ENCODE measurements around the gene SIN3A. TPM values are rescaled to one million over a fixed set of nuclear protein-coding genes. Genes with fewer than 3 reads are reported as not detected.

SIN3A gene
- total and polyA plus RNA-seq, 9 of the 15 experiments (the other 6 are each of a cell fraction or from before 2014, with no cell fraction given): 11.1 to 70.3 (median 25.3) TPM

DNA sequence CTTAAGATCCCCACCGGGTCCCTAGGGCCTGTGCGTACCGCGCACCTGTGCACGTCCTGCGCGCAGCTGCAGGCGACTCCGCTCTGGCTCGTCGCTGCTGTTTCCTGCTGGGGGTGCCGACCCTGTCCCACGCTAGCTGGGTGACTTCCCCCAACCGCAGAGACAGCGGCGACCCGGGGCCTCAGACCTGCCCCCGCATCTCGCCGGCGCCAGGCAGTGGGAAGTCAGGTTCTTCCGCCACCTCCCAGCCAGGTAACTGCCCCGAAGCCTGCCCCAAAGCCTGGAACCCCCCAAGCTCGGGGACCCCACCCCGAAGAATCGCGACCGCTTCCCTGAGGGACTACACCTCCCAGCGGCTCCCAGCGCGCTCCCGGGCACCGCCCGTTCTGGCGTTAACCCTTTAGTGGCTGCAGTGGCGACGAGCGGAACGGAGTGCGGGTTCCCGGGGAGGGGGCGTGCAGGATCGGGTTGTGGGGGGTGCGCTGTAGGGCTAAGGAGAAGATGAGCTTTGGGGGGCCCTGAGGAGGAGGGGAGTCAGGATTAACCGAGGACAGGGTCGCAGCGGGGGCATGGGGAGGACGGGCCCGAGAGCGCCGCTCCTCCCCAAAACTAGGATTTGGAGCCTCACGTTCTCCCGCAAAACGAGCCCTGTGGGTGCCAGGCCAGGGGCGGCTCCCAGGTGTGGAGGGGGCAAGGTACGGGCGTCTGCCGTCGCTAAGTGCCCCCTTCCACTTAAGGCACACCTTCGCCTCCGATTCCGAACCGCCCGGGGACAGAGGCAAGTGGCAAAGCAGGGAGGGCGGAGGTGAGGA lies 104.1 kb downstream of the SIN3A start (continued):
- TF ChIP-seq, protein P1, sequence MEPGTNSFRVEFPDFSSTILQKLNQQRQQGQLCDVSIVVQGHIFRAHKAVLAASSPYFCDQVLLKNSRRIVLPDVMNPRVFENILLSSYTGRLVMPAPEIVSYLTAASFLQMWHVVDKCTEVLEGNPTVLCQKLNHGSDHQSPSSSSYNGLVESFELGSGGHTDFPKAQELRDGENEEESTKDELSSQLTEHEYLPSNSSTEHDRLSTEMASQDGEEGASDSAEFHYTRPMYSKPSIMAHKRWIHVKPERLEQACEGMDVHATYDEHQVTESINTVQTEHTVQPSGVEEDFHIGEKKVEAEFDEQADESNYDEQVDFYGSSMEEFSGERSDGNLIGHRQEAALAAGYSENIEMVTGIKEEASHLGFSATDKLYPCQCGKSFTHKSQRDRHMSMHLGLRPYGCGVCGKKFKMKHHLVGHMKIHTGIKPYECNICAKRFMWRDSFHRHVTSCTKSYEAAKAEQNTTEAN (CRISPR knock-in tag; IDR thresholded peaks at IDR 0.05): no peak
- TF ChIP-seq SUPT5H (IDR thresholded peaks at IDR 0.05) (0 out of 2 replicates have a peak, but pooled peaks have one; percentile 31), RBM25 (IDR thresholded peaks at IDR 0.05; ENCODE audit: low read depth, low read length, severe bottlenecking) (no peak), ZNF551 (CRISPR knock-in tag; IDR thresholded peaks at IDR 0.05) (no peak), ZNF785 (CRISPR knock-in tag; IDR thresholded peaks at IDR 0.05) (no peak), PBX2 (CRISPR knock-in tag; IDR thresholded peaks at IDR 0.05; ENCODE audit: low read depth) (no peak), PBX2 (tag; conservative IDR thresholded peaks at IDR 0.05; ENCODE audit: low read depth) (no peak), KLF10 (CRISPR knock-in tag; IDR thresholded peaks at IDR 0.05) (no peak), ZNF589 (CRISPR knock-in tag; IDR thresholded peaks at IDR 0.05; ENCODE audit: low read depth) (no peak), ZNF668 (CRISPR knock-in tag; IDR thresholded peaks at IDR 0.05) (no peak), ZNF165 (CRISPR knock-in tag; IDR thresholded peaks at IDR 0.05; ENCODE audit: borderline replicate concordance) (no peak), PPARD (CRISPR knock-in tag; IDR thresholded peaks at IDR 0.05) (no peak), ARID3B (CRISPR knock-in tag; IDR thresholded peaks at IDR 0.05; ENCODE audit: borderline replicate concordance) (no peak)
- TF ChIP-seq, protein P2, sequence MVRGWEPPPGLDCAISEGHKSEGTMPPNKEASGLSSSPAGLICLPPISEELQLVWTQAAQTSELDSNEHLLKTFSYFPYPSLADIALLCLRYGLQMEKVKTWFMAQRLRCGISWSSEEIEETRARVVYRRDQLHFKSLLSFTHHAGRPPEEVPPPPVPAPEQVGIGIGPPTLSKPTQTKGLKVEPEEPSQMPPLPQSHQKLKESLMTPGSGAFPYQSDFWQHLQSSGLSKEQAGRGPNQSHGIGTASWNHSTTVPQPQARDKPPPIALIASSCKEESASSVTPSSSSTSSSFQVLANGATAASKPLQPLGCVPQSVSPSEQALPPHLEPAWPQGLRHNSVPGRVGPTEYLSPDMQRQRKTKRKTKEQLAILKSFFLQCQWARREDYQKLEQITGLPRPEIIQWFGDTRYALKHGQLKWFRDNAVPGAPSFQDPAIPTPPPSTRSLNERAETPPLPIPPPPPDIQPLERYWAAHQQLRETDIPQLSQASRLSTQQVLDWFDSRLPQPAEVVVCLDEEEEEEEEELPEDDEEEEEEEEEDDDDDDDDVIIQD (CRISPR knock-in tag; IDR thresholded peaks at IDR 0.05): no peak

Data from K562 (cell line).